ACC112 (cell line): Measurements from ENCODE around the gene SHD.
"Not testable (repeated sequence)": the region's sequence is repeated elsewhere in the genome, so short reads cannot be mapped to it uniquely, and the experiment has no call there.

Source experiments
- H2AFZ ChIP-seq: fragments of 200-600 bp; sonication (generic); one replicate; pipeline ENCODE4 v1.6.0; 2017; ENCODE audit warnings: antibody characterized with exemption, low read length; ENCODE audit not compliant: unreplicated experiment
- H3K27ac ChIP-seq: fragments of 200-600 bp; sonication (generic); 2 replicates; pipeline ENCODE4 v1.5.1; 2014; ENCODE audit warnings: low read depth, mild to moderate bottlenecking, antibody characterized with exemption, low read length, moderate library complexity
- H3K27me3 ChIP-seq: fragments of 200-600 bp; sonication (generic); 2 replicates; pipeline ENCODE4 v1.6.1; 2014; ENCODE audit warnings: mild to moderate bottlenecking, antibody characterized with exemption, low read length, moderate library complexity, mixed read lengths; ENCODE audit not compliant: insufficient read depth
- H3K36me3 ChIP-seq: fragments of 200-600 bp; sonication (generic); 2 replicates; pipeline ENCODE4 v1.6.1; 2016; ENCODE audit warnings: mild to moderate bottlenecking, antibody characterized with exemption, low read length, moderate library complexity, mixed read lengths; ENCODE audit not compliant: insufficient read depth
- H3K4me1 ChIP-seq: fragments of 200-600 bp; sonication (generic); one replicate; pipeline ENCODE4 v1.6.1; 2016; ENCODE audit warnings: low read length, mixed read lengths; ENCODE audit not compliant: insufficient read depth, unreplicated experiment, control insufficient read depth
- H3K4me3 ChIP-seq: fragments of 200-600 bp; sonication (generic); 2 replicates; pipeline ENCODE4 v1.5.1; 2014; ENCODE audit warnings: mild to moderate bottlenecking, low read depth, low read length
- H3K79me2 ChIP-seq: fragments of 200-600 bp; sonication (generic); one replicate; pipeline ENCODE4 v1.6.0; 2016; ENCODE audit warnings: low read length; ENCODE audit not compliant: control insufficient read depth, unreplicated experiment, insufficient read depth

The SHD gene, protein sequence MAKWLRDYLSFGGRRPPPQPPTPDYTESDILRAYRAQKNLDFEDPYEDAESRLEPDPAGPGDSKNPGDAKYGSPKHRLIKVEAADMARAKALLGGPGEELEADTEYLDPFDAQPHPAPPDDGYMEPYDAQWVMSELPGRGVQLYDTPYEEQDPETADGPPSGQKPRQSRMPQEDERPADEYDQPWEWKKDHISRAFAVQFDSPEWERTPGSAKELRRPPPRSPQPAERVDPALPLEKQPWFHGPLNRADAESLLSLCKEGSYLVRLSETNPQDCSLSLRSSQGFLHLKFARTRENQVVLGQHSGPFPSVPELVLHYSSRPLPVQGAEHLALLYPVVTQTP

DNA sequence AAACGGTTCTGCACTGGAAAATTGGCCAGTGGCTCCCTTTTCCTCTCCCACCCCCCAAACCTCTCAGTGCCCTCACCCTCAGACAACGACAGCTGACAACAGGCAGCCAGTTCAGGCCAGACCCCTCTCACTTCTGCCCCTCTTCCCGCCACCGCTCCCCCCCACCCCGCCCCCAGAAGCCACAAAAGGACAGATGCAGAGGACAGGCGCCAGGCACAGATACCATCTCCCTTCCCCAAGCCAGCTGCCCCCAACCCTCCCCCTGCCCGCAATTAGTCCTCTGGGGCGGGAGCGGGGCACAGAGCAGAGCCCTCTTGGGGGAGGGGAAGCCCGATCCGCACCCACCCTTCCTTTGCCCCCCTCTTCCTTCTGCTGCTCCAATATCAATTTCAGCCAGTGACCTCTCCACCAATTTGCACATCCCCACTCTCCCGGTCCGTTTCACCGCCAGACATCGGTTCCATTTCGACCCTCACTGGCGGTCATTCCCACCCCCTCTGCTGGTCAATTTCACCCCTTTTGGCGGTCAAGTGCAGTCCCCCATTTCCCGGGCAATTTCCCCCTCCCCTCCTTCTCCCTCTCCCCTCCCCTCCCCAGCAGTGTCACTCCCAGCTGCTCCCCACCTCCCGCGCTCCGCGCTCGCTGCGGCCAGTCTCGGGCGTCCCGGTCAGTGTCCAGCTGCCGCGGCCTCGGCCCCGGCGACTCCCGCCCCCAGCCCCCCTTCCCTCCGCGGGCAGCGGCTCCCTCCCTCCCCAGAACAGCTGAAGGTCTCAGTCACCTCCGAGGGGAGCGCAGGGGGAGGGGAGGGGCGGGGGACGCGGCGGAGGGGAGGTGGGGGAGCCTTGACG lies at the start of gene SHD:
TSS of gene SHD (plus strand) at position 848 of the 848 bp plus-strand sequence. CDS start 798 bp downstream, outside the sequence.
- Histone ChIP-seq H3K27me3 (peaks cover 34% of the 10 kb centered on the region), H3K27ac (no peak within 1 kb of the TSS), H3K36me3 (no peaks in the 10 kb centered on the region), H3K4me1 (no peaks in the 10 kb centered on the region), H3K4me3 (peak within 1 kb of the TSS; percentile 37; the same call in 1 of the 2 replicates), H3K79me2 (no peaks in the 10 kb centered on the region), H2AFZ (no peak within 1 kb of the TSS)

DNA sequence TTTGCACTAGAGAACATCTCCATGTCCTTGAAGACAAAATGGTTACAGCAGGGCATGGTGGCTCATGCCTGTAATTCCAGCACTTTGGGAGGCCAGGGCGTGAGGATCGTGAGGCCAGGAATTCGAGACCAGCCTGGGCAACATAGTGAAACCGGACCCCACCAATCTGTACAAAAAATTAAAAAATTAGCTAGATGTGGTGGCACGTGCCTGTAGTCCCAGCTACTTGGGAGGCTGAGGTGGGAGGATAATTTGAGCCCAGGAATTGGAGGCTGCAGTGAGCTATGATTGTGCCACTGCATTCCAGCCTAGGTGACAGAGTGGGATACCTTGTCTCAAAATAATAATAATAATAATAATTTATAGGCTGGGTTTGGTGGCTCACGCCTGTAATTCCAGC lies 48.8 kb upstream of the SHD start:
- H3K4me1 ChIP-seq: peaks cover 12% of the 10 kb centered on the region
- not testable (repeated sequence) for H3K4me3 ChIP-seq, H3K36me3 ChIP-seq, H3K79me2 ChIP-seq, H2AFZ ChIP-seq, H3K27me3 ChIP-seq, H3K27ac ChIP-seq

DNA sequence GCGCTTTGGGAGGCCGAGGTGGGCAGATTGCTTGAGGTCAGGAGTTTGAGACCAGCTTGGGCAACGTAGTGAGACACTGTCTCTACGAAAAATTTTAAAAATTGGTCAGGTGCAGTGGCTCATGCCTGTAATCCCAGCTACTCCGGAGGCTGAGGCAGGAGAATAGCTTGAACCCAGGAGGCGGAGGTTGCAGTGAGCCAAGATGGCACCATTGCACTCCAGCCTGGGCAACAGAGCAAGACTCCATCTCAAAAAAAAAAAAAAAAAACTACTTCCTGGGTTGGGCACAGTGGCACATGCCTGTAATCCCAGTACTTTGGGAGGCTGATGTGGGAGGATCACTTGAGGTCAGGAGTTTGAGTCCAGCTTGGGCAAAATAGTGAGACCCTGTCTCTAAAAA lies 47.5 kb upstream of the SHD start:
- H3K4me1 ChIP-seq: peaks cover 12% of the 10 kb centered on the region
- H3K27me3 ChIP-seq, H3K79me2 ChIP-seq, H3K36me3 ChIP-seq, H3K27ac ChIP-seq, H3K4me3 ChIP-seq, H2AFZ ChIP-seq: not testable (repeated sequence)

DNA sequence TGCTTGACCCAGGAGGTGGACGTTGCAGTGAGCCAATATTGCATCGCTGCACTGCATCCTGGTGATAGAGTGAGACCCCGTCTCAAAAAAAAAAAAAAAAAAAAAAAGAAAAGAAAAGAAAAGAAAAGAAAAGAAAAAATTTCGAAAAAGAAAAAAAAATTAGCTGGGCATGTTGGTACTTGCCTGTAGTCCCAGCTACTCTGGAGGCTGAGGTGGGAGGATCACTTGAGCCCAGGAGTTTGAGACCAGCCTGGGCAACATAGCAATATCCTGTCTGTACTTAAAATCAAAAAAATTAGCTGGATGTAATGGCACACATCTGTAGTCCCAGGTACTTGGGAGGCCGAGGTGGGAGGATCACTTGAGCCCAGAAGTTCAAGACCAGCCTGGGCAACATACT lies 46.9 kb upstream of the SHD start:
- not testable (repeated sequence) for H3K27me3 ChIP-seq, H3K27ac ChIP-seq, H3K79me2 ChIP-seq, H3K4me3 ChIP-seq, H3K36me3 ChIP-seq, H2AFZ ChIP-seq
- H3K4me1 ChIP-seq: peaks cover 12% of the 10 kb centered on the region

DNA sequence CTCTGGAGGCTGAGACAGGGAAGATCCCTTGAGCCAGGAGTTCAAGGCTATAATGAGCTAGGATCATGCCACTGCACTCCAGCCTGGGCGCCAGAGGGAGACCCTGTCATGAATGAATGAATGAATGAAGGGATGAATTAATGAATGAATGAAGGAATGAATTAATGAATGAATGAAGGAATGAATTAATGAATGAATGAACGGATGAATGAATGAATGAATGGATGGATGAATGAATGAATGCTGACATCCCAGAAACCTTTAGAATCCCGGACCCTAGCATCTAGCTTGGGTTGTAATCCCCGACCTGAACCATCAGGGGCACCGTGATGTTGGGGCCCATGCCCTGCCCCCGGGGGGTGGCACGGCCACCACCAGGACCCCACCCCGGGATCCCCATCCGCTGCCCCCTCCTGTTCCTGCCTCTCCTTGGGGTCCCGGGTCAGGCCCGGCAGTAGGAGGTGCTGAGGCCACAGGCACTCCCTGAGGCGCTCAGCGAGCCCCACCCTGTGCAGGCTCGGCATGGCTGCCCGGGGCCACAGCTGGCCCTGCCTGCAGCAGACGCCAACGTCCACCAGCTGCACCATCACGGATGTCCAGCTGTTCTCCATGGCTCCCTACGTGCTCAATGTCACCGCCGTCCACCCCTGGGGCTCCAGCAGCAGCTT lies 46.3 kb upstream of the SHD start:
- H3K4me3 ChIP-seq: no peak overlapping the region
- H3K27ac ChIP-seq: no peak overlapping the region
- H2AFZ ChIP-seq: no peak overlapping the region
- H3K4me1 ChIP-seq: peaks cover 12% of the 10 kb centered on the region
- H3K79me2 ChIP-seq: no peaks in the 10 kb centered on the region
- H3K36me3 ChIP-seq: no peaks in the 10 kb centered on the region
- no peaks in the 10 kb centered on the region for H3K27me3 ChIP-seq

DNA sequence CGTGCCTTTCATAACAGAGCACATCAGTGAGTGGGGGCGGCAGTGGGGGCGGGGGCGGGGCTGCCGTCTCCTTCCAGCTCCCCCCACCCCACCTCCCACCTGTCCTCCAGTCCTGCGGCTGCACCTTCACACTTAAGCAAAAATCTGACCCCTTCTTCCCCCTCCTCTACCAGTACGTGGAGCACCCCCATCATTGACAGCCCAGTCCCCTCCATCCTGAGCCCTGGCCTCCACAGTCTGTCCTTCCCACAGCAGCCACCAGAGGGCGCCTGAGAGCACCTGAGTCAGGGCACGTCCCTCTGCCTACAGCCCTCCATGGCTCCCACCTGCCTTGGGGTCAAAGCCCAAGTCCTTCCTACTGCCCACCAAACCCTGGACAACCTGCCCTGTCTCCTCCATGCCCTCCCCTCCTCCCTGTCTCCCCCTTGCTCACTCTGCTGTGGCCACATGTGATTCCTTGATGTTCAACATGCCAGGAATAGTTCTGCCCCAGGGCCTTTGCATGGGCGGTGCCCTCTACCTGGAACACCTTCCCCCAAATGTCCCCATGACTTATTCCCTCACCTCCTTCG lies 45.7 kb upstream of the SHD start:
- no peak overlapping the region for H3K4me3 ChIP-seq
- H3K36me3 ChIP-seq: no peaks in the 10 kb centered on the region
- H3K79me2 ChIP-seq: no peaks in the 10 kb centered on the region
- no peak overlapping the region for H3K27ac ChIP-seq
- peaks cover 11% of the 10 kb centered on the region for H3K4me1 ChIP-seq
- no peaks in the 10 kb centered on the region for H3K27me3 ChIP-seq
- H2AFZ ChIP-seq: no peak overlapping the region

DNA sequence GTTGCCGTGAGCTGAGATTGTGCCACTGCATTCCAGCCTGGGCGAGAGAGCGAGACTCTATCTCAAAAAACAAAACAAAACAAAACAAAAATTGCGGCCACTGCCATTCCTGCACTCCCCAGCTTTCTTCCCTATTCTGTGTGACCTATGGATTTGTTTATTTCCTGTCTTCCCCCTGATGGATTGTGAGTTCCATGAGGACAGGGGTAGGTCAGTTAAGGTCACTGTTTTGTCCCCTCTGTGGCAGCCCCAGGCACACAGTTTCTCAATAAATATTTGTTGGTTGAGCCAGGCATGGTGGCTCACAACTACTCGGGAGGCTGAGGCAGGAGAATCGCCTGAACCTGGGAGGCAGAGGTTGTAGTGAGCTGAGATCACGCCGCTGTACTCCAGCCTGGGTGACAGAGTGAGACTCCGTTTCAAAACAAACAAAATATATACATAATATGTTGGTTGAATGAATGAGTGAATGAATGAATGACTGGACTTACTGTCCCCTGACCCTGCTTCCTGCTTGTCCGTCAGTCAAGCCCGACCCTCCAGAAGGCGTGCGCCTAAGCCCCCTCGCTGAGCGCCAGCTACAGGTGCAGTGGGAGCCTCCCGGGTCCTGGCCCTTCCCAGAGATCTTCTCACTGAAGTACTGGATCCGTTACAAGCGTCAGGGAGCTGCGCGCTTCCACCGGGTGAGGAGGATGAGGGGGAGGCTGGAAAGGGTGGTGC lies 44.8 kb upstream of the SHD start:
- no peak overlapping the region for H2AFZ ChIP-seq

DNA sequence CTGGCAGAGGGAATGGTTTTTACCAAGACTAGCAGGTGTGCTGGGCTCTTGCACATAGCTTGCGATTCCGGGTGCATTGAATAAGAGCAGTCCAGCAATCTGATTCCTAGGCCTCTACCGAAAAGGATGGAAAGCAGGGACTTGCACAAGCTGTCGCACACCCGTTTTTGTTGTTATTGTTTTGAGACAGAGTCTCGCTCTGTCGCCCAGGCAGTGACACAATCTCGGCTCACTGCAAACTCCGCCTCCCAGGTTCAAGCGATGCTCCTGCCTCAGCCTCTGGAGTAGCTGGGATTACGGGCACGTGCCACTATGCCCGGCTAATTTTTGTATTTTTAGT lies 44.2 kb upstream of the SHD start:
- Histone ChIP-seq H3K4me1 (no peaks in the 10 kb centered on the region), H3K27ac (no peak overlapping the region), H3K4me3 (no peak overlapping the region), H3K79me2 (no peaks in the 10 kb centered on the region), H3K36me3 (no peaks in the 10 kb centered on the region), H2AFZ (no peak overlapping the region), H3K27me3 (no peaks in the 10 kb centered on the region)

More for the DNA sequence above, 44.8 kb upstream of the SHD start:
- Histone ChIP-seq H3K36me3 (no peaks in the 10 kb centered on the region), H3K79me2 (no peaks in the 10 kb centered on the region), H3K4me1 (peaks cover 3% of the 10 kb centered on the region), H3K27ac (no peak overlapping the region), H3K27me3 (no peaks in the 10 kb centered on the region), H3K4me3 (no peak overlapping the region)

DNA sequence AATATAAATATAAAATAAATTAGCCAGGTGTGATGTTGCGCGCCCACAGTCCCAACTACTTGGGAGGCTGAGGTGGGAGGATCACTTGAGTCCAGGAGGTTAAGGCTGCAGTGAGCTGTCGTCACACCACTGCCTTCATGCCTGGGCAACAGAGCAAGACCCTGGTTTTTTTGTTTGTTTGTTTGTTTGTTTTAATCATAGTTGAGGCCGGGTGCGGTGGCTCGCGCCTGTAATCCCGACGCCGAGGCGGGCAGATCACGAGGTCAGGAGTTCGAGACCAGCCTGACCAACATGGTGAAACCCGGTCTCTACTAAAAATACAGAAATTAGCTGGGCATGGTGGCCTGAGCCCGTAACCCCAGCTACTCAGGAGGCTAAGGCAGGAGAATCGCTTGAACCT lies 41.6 kb upstream of the SHD start:
- H3K79me2 ChIP-seq, H2AFZ ChIP-seq, H3K36me3 ChIP-seq, H3K4me3 ChIP-seq, H3K27ac ChIP-seq, H3K27me3 ChIP-seq, H3K4me1 ChIP-seq: not testable (repeated sequence)

DNA sequence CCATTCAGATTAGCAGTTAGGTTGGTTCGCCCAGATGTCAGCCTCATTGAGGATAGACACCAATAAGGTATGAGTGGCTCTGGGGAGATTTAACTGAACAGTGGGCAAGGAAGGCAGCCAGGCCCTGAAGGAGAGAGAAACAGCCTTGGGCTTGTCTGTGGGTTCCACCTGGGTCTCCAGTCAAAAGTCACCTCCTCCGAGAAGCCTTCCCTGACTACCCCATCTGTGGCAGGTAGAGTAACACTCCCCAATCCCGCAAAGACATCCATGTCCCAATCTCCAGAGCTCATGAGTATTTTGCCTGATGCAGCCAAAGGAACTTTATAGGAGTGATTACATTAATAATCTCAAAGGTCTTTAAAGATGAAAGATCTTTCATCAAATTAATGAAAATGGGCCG lies 40.2 kb upstream of the SHD start:
- Histone ChIP-seq H3K27ac (no peak overlapping the region), H3K4me1 (no peaks in the 10 kb centered on the region), H3K36me3 (no peaks in the 10 kb centered on the region), H3K27me3 (no peaks in the 10 kb centered on the region), H2AFZ (no peak overlapping the region), H3K4me3 (no peak overlapping the region), H3K79me2 (no peaks in the 10 kb centered on the region)
